DMS153 (cell line): ENCODE measurements around the gene NT5DC4.

Experiments used
- DNase-seq: peaks from one replicate; lab custom pipeline; 2025; lab: John Stamatoyannopoulos, UW

Gene NT5DC4

DNA sequence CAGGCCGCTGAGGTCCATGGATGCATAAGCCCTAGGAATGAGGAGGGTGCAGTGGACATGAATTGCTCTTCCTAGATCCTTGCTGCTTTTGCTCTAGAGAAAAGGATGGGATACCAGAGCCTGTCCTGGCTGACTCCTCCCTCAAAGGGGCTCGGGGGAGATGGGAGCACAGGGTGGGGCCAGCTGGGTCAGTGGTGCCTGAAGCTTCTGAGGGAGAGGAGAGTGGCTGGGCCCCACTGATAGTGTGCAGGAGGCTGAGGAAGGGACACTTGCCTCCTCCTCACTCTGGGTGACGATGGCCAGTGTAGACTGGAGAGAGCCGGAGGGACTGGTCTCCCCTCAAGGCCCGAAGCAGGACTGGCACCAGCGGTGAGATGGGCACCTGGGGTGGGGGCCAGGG is at the start of gene NT5DC4:
Gene NT5DC4, plus strand, starts transcription at position 236 of the 400 bp plus-strand sequence. Its CDS starts 60 bp downstream, at position 296.
- no peak for DNase-seq

DNA sequence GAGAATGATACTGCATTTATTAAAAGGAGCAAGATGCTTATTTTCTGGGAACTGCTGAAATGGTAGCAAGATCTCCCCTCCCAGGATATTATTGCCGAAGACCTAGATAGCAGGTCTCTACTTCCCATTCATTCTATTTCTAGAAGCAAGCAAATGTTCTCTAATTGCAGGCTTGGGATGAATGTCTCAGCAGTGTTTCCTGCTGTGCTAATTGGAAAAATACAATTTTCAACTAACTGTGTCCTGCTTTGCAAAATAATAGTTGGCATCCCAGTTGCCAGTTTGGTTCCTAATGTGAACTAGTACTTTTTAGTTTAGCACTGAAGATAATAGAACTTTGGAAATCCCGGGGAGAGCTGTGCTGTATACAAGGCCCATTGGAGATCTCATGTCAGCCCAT is 49.0 kb upstream of the NT5DC4 start:
- DNase-seq: no peak

DNA sequence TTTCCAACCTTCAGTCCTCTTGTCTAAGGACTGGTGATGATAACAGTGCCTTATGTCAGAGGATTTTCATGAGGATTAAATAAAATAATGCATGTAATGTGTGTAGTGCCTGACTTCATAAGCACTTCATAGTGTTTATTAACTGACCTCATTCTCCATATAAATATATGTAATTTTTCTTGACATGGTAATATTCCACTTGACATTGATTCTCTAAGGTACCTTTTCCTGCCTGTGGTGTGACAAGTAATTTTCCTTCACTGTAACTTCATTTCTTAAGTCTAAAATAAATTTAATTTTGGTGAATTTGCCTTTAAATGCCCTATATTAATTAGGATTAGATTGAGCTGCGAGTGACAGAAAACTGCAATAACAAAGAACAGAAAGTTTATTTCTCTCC is 47.8 kb upstream of the NT5DC4 start:
- DNase-seq: no peak

DNA sequence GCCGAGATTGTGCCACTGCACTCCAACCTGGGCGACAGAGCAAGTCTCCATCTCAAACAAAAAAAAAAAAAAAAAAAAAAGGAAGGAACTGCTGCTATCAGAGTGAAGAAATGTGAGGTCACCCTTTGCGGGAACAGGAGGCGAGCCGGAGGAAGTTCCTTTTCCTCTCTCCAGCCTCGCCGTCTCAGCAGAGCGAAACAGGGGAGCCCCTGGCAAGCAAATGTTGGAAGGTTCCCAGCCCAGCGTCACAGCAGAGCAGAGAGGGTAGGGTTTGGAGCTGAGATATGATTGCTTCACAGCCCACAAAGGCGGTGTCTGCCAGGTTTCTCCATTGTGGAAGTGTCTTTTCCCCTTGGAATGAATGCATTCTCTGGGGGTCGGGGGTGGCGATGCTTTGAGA is 46.6 kb upstream of the NT5DC4 start:
- DNase-seq: no peak

DNA sequence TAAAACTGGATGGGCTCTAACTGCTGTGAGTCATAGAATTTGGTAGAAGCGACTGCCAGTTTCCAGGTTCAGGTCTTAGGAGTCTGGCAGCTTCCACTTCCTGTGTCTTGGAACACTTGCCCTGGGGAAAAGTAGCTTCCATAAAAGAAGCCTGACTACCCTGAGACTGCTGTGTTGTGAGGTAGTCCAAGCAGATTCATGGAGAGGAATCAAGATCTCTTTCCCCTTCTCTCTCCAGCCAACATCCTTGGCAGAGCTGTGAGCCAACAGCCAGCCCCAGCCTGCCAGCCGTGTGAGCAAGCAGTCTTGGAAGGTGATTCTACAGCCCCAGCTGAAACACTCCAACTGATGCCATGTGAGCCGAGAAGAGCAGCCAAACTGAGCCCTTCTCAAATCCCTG is 41.3 kb upstream of the NT5DC4 start:
- no peak for DNase-seq

DNA sequence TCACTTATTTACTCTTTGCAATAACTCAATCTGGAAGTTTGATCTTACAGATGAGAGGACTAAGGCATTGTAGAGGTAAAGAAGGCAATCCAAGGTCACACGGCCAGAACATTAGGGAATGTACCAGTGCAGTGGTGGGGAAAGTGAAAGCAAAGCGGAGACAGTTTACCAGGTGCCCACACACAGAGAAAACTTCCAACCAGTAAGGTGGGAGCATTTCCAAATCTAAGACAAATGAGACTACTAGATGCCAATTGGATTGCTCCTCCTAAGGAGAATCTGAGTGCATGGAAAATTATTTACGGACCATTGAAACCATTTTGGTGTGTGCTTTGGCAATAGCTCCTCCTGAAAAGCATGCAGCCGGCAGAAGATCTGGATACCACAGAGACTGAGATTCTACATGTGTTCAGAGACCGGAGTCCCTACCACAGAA is 40.1 kb upstream of the NT5DC4 start:
- DNase-seq: no peak

DNA sequence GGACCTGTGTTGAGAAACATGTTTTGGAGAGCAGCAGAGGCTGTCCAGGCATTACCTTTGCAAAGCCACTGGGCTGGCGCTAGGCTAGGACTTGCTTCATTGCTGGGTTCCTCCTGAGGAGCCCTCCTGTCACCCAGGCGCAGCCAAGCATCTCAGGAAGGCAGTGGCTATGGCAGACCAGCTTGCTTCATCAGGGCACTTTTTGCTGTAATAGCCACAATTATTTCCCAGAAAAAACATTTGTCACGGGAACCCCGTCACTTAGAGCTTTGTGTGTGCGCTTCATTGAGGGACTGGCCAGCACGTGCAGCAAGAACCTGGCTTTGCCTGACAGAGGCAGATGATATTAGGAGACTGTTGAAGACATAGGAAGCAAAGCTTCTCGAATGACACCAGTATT is 38.7 kb upstream of the NT5DC4 start:
- no peak for DNase-seq

DNA sequence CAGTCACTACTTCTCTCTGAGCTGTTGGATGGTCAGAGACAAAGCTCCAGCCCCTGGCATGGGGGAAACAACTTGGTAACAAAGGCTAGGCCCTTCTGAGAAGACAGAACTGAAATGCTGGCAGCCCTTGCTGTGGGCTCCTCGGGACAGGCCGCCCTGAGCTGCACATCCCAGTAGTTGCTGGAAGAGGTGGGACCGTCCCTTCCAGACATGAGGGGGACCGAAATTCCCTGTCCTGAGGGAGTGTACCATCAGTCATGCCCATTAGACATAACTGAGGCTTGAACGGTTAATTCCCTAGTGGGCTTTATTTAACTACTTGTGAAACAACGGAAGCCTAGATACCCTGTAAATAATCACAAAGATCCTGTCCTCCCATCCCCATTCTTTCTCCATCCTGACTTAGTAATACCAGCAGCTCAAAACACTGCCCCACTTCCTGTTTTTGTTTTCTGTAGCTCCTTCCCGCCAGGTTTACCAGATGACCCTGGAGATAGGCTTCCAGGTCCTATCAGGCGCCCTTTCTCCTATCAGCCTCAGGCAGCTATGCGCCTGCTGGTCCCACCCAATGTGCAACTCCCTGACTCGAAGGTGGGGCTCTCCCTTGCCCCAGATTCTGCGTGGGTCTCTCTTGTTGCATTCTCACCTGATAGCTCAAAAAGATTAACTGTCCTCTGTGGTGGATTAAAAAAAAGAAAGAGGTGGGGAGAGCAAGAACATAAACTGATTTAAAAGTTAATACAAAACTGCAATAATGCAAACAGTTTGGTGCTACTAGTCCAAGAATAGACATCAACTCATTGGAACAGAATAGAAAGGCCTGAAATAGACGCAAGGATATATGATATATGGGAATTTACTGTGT is 37.0 kb upstream of the NT5DC4 start:
- no peak for DNase-seq

DNA sequence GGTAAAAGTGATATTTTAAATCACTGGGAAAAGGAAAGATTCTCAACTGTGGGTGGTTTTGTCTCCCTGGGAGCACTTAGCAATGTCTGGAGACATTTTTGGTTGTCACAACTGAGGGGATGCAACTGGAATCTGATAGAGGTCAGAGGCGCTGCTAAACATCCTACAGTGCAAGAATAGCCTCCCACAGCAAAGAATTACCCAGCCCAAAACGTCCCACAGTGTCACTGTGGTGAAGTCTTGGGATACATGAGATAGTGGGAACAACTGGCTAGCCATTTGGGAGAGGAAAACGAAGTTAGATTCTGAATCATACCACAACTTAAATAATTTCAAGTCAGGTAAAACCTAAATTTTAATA is 36.4 kb upstream of the NT5DC4 start:
- DNase-seq: no peak

DNA sequence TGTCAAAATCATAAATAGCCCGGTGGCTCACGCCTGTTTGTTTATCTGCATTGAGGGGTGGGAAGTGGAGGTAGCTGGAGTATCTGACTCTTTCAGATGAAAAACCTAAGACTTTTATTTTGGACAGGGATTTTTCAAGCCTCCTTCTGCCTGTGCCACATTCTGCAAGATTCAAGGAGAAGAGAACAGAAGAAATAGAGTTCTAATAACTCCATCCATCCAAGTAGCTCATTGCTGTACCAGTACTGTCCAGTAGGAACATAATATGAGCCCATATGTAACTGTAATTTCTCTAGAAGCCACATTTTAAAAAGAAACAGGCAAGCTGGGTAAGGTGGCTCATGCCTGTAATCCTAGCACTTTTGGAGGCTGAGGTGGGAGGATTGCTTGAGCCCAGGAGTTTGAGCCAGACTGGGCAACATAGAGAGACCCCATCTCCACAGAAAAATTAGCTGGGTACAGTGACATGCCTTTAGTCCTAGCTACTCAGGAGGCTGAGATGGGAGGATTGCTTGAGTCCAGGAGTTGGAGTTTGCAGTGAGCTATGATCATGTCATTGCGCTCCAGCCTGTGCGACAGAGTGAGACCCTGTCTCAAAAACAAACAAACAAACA is 35.4 kb upstream of the NT5DC4 start:
- DNase-seq: no peak

DNA sequence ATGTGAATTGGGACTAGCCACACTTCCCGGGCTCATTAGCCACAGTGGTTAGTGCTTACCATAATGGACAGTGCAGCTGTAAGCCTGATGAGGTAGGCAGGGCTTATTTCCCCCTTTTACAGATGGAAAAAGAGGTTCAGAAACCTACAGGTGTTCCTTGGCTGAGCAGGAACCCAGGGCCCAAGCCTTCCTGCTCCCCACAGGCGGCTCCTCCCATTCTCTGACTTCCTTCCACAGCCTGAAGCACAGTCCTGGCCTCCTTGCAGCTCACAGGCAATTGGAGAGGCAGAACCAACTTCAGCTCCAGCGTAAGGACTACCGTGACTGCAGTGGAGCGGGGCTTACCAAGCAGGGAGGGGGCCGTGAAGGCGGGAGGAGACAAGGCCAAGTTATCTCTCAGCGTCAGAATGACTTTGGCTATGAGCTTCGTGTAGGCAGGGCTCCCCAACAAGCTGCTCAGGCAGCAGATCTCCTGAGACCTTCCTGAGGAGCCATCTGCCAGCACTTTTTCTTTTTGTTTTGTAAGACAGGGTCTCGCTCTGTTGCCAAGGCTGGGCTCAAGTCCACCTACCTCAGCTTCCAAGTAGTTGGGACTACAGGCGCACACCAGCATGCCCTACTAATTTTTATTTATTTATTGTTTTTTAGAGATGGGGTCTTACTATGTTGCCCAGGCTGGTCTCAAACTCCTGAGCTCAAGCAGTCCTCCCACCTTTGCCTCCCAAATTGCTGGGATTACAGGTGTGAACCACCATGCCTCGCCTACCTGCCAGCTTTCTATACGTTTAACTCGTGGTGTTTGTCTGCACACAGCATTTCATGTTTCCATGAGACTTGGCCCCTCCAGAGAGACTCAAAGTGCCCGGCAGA is 34.2 kb upstream of the NT5DC4 start:
- no peak for DNase-seq

DNA sequence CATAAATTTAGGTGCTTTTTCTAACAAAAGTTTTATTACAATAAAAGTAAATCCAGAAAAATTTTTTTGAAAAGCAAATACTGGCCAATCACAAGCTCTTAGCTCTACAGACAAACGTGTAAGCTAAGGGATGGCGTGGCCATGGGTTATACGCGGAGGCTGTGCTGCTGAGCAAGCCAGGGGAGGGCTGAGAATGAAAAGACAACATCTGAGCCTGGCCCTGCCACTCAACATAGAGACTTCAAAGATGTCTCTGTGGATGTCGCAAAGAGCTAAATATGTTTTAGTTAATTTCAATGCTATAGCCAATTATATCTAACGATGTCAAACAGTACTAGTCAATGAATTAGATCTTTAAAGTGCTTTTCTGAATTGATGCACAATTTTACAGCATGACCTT is 33.3 kb upstream of the NT5DC4 start:
- DNase-seq: no peak

DNA sequence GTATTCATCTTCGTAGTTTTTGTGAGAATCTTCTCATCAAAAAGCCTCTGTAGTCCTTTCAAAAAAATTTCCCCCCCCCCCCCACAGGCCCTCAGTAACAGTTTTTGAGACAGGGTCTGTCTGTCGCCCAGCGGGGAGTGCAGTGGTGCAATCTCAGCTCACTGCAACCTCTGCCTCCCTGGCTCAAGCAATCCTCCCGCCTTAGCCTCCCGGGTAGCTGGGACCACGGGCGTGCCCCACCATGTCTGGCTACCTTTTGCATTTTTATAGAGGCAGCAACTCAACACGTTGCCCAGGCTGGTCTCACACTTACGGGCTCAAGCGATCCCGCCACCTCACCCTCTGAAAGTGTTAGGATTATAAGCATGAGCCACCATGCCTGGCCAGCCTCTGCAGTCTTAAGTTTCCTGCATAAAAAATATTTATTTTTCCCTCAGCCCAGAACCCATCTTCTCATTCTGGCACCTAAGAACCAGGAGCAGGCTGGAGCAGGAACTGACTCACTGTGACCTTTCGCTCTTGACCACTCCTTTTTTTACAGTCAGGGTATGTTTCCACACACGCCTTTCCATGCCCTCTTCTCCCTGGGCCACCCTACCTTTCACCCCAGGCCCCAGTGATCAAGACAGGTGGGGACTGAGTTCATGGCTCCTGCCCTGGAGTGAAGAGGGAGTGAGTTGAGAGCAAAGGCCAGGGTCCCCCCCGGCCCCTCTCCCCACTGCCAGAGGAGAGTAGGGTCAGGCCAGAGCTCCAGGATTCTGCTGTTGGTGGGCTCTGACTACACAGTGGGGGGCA is 32.5 kb upstream of the NT5DC4 start:
- no peak for DNase-seq

DNA sequence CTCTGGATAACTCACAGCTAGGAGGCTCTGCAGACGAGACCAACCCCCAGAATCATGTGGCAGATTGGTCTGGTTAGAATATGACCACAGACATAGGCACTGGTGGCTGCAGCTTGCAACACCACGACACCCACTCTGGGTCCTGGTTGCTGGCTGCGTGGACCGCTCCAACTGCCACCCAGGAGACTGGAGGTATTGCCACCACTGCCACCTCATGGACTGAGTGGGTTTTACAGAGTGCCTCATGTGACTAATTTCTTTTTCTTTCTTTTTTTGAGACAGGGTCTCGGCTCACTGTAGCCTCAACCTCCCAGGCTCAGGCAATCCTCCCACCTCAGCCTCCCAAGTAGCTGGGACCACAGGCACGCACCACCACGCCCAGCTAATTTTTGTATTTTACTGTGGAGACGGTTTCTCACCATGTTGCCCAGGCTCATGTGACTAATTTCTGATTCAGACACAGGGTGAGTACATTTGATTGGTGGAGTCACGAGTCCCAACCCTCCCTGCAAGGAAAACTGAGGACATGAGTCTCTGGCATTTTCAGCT is 29.9 kb upstream of the NT5DC4 start:
- no peak for DNase-seq

DNA sequence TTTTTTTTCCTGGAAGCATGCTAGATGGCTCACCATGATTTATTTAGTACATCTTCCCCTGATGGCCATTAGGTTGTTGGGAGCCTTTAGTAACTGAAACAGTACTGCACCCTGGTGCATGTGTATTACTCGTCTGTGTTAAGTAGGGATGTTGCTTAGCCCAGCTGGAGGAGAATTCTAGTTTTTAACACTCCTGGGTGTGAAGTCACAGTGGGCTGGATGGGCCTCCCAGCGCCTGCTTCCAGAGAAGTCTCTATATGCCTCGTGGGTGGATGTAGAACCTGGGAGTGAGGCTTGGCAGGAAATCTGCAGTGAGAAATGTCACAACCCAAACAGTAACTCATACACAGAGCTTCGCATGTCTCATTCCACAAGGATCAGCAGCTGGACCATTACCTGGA is 28.9 kb upstream of the NT5DC4 start:
- peak; percentile 5 for DNase-seq

DNA sequence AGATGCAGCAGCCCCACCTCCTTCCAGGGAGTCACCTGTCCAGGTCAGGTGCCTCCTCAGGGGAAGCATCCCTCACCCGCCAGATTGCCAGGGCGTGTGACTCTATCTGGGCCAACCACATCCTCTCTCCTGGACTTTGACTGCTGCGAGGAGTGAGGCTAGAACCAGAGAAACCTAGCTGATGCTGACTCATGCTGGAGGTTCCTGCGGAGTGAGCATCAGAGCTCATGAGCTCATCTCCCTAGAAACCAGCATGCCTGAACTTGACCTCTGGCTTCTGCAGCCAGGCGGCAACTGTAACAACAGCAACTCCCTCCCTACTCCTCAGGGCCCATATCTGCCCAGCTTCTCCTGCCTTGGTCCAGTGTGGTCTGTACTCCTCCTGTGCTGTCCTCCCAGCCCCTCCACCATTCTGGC is 28.3 kb upstream of the NT5DC4 start:
- peak; percentile 88 for DNase-seq

DNA sequence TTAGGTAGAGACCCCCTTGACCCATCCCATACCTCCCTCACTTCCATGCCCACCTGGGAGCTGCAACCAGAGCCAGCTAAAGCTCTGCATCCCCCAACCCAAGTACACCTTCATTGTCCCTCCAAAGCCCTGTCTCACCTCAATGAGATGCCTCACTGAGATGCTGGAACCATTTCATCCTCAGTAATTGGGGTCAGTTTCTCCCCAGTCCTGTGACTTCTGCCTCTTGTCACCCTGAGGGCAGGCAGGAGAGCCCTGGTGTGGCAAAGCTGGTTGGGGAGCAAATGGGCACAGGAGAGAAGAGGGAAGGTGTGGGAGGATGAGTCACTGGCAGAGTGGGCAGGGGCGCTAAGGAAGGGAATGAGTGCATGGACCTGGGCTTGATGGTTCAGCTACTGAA is 27.9 kb upstream of the NT5DC4 start:
- no peak for DNase-seq

DNA sequence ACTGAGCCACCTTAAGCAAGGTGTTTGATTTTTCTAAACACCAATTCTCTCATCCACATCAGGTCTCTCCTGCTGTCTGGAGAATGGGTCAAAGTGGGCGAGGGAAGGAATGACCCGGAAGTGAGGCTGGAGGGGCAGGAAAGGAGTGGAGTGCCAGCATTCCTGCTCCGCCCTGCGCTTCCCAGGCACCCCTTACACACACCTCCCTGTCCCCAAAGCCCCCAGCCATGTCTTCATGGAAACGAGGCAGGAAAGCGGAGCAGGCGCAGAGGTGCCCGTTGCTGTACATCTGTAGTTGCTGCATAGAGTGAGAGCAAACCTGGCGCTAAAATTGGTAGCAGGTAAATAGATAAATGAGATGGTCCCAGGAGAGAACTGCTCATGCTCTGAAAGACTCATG is 27.2 kb upstream of the NT5DC4 start:
- DNase-seq: no peak

DNA sequence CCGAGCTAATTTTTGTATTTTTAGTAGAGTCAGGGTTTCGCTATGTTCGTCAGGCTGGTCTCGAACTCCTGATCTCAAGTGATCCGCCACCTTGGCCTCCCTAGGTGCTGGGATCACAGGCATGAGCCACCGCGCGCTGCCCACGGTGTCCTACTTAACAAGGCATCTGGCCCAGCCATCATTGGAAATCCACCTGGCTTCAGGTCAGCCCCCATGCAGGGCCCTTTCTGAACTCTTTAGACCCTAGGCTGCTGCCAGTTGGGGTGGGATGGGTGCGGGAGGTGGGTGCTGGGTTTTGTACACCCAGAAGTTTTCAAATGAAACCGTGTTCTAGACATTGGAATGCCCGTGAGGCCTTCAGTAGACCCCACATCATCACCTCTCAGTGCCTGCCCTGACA is 26.6 kb upstream of the NT5DC4 start:
- DNase-seq: no peak

DNA sequence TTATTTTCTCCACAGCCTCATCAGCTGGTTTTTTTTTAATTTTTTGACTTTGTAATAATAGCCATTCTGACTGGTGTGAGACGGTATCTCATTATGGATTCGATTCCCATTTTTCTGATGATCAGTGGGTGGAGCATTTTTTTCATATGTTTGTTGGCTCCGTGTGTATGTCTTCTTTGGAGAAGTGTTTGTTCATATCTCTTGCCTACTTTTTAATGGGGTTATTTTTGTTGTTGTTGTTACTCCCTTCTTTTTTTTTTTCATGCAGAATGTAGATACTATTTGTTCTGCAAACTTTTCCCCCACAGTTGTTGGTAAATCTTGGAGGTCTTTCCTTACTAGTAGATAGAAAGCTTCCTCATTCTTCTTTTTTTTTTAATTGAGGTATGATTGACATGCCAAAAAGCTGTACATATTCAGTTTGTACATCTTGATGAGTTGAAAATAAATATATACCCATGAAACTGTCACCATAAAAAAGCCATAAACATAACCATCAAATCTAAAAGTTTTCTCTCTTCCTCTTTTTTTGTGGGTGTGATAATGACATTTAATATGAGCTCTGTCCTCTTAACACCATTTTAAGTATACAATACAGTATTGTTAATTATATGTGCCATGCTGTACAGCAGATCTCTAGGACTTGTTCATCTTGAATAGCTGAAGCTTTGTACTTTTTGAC is 21.8 kb upstream of the NT5DC4 start:
- no peak for DNase-seq
